Stimulated activated naive CD4-positive, alpha-beta T cell treated with Interleukin-2 at 50 U/mL for 16 hours (primary cell): ENCODE results near the gene GRK7.

Source experiments
- DNase-seq: peaks from one replicate; lab custom pipeline; 2025; lab: John Stamatoyannopoulos, UW

The GRK7 gene

GRCh38 chr3:141763088-141763750 is at the start of gene GRK7:
TSS of gene GRK7 (plus strand) at chr3:141763408. CDS start at chr3:141778285, 14,877 bp downstream.
- no peak for DNase-seq

- DNase-seq: no peak
Observed at GRCh38 chr3:141714671-141715070, 48.5 kb upstream of the GRK7 start.

- no peak for DNase-seq
Observed at GRCh38 chr3:141722081-141722480, 41.1 kb upstream of the GRK7 start.

- no peak for DNase-seq
Observed at GRCh38 chr3:141722648-141723047, 40.6 kb upstream of the GRK7 start.

- DNase-seq: no peak
Observed at GRCh38 chr3:141723255-141723654, 40.0 kb upstream of the GRK7 start.

- no peak for DNase-seq
Observed at GRCh38 chr3:141724186-141724585, 39.0 kb upstream of the GRK7 start.

GRCh38 chr3:141725036-141725435 is 38.2 kb upstream of the GRK7 start:
- DNase-seq: no peak

GRCh38 chr3:141726483-141726882 is 36.7 kb upstream of the GRK7 start:
- no peak for DNase-seq

GRCh38 chr3:141728355-141728892 is 34.8 kb upstream of the GRK7 start:
- DNase-seq: no peak

GRCh38 chr3:141729240-141729639 is 34.0 kb upstream of the GRK7 start:
- DNase-seq: no peak

GRCh38 chr3:141735176-141735575 is 28.0 kb upstream of the GRK7 start:
- DNase-seq: no peak

- DNase-seq: no peak
Observed at GRCh38 chr3:141735770-141736465, 27.3 kb upstream of the GRK7 start.

- DNase-seq: no peak
Observed at GRCh38 chr3:141737093-141737492, 26.1 kb upstream of the GRK7 start.

- DNase-seq: no peak
Observed at GRCh38 chr3:141737678-141738021, 25.6 kb upstream of the GRK7 start.

GRCh38 chr3:141738022-141738890 is 25.0 kb upstream of the GRK7 start, which contains the start of gene RNF7:
TSS of gene RNF7 (plus strand) at chr3:141738298. CDS start at chr3:141738342, 44 bp downstream.
- DNase-seq: peak; percentile 95

- no peak for DNase-seq
Observed at GRCh38 chr3:141738891-141739363, 24.3 kb upstream of the GRK7 start.

- no peak for DNase-seq
Observed at GRCh38 chr3:141739731-141740130, 23.5 kb upstream of the GRK7 start.

GRCh38 chr3:141740349-141740748 is 22.9 kb upstream of the GRK7 start:
- no peak for DNase-seq

- DNase-seq: no peak
Observed at GRCh38 chr3:141743305-141743704, 19.9 kb upstream of the GRK7 start.

GRCh38 chr3:141746962-141747361 is 16.2 kb upstream of the GRK7 start:
- DNase-seq: no peak

- DNase-seq: no peak
Observed at GRCh38 chr3:141753399-141753798, 9.8 kb upstream of the GRK7 start.

- DNase-seq: no peak
Observed at GRCh38 chr3:141754032-141754431, 9.2 kb upstream of the GRK7 start.
